ENCODE data around the gene BTBD7.

- TF ChIP-seq POLR2A (IDR thresholded peaks at IDR 0.05) (no peak), CTCF (IDR thresholded peaks at IDR 0.05) (no peak)
These were observed 15.5 kb upstream of the BTBD7 start for GRCh38 chr14:93348292-93348691.
